ELR (cell line): ENCODE data around the gene CADPS.

ENCODE experiments used
- DNase-seq: peaks from one replicate; pipeline ENCODE4 v3.0.0-alpha.2; 2015; ENCODE audit warnings: low read depth

Gene CADPS

DNA sequence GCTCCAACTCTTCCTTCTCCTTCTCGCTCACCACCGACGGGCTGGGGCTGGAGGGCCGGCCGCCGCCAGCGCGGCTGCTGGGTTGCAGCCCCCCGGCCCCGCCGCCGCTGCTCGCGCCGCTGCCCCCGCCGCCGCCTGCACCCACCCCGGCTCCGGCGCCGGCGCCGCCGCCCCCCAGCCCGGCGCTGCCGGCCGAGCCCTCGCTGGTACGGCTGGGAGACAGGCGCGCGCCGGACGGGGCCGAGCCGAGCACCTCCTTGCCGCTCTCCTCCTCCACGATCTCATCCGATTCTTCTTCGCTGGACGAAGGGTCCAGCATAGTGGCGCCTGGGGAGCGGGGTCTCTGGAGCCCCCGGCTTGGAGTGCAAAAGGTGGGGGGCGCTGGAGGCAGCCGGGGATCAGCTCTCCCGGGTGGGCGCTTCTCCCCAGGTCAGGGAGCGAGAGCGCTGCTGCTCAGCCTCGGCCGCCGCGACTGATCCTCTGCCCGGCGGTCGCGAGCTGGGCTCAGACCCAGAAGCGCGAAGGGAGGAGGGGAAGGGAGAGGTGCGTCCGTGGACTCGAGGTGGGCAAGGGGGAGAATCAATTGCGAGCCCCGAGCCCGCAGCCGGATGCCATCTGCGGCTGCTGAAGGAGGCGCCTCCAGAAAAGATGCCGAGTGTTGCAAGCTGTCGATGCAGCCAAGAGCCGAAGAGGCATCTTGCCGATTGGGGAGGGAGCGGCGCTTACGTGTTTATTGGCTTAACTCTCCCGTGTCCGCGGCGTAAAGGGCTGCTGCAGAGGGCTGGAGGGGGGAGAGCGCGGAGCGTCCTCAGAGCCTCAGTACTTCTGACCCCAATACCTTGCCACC, at the start of gene CADPS:
Gene CADPS, minus strand, starts transcription at position 706 of the 847 bp plus-strand sequence. Its CDS starts 387 bp downstream, at position 319.
- DNase-seq, result no peak

- DNase-seq, result no peak
Measured at GRCh38 chr3:62923066-62923465, 47.9 kb upstream of the CADPS start.

DNA sequence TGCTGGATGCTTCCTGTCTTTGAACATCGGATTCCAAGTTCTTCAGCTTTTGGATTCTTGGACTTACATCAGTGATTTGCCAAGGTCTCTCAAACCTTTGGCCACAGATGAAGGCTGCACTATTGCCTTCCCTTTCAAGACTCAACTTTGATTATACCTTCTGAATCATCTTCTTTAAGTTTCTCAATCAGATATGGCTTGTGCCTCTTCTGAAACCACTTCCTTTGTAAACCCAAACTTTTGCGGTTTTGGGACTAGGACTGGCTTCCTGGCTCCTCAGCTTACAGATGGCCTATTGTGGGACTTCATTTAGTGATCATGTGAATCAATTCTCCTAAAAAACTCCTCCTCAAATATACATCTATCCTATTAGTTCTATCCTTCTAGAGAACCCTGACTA, 47.1 kb upstream of the CADPS start:
- DNase-seq, result peak; percentile 67

- DNase-seq, result no peak
Measured at GRCh38 chr3:62920466-62920784, 45.2 kb upstream of the CADPS start.

GRCh38 chr3:62919784-62920465, 44.7 kb upstream of the CADPS start:
- DNase-seq, result no peak

DNA sequence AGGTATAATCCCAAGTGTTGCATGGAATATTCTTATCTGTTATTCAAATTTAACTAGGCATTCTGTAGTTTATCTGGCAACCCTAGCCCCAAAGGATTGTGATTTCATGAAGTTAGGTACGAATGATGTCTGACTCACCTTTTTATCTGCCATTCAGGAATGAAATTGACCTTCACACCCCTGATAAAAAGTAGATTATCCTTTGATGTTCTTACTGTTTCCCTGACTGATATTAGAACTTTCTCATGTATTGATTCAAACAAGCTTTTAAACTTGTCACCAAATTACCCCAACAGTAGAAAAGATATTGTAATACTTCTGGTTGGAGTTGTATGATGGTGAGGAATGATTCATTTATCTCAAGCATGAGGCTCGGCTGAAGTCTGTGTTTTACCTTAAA, 43.6 kb upstream of the CADPS start:
- DNase-seq, result no peak

DNA sequence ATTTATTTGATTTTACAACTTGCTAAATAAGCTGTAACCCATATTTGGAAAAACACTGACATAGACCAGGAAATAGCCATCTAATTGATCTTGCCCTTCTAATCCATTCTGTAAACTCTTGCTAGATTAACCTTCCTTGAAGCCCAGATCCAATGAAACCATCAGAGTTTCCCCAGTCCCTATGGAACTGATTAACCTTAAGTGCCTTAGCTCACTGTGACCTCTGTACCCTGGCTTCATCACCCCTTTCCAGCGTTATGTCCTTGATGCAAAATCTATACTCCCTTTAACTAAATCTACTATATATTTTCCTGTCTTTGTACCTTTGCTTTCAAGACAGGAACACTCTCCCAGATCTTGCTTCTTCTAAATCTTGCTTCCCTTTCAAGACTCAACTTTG, 42.9 kb upstream of the CADPS start:
- no peak for DNase-seq

DNA sequence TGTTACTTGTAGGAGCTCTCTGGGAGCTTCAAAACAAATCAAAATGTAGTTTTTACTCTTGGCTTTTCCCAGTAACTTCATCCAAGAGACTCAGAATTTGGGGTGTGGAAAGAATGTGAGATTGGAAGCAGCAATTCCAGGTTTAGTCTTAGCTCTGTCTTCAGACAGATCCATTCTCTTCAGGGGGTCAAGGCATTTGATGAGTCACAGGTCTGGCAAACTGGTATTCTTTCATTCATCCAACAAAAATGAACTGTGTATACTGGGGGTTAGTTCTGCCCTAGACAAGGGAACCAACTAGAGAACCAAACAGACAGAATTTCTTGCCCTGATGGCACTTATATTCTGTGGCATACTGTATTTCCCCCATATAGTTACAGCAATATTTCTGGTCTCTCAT, 36.3 kb upstream of the CADPS start:
- DNase-seq, result no peak

DNA sequence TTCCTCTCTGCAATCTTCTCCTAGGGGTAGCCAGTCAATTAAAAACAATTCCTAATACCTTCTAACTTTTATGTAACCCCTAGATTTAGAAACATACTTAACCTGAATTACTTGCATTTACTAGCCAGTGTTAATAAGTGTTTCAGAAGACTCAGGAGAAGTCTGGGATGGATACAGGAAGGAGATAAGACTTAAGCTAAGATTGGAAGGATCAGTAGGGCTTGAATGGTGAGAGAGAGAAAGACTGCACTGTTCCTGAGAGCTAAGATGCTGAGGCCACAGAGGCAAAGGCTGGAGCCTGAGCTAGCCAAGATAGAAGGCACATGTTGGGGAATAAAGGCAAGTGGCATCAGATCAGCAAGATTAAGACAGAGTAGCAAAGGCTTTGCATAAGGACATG, 30.1 kb upstream of the CADPS start:
- DNase-seq, result no peak

GRCh38 chr3:62898530-62899496, 23.6 kb upstream of the CADPS start:
- DNase-seq, result no peak

GRCh38 chr3:62895901-62896300, 20.7 kb upstream of the CADPS start:
- no peak for DNase-seq

DNA sequence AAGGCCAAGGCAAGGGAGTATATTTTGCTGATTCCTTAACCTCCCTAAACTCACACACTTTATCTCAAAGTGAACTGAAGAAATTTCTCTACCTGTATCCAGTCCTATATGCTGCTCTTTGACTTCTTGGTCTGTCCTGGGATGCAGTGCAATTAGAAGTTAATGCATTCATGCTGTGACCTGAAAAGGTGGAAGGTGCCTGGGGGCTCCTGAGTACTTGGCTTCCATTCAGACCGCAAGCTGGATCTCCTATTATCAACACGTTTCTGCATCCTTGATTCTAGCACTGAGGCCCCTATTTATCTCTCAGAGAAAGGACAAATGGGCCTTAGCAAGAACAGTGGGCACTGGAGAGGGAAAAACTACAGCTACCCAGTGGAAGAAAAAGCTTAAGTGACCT, 17.7 kb upstream of the CADPS start:
- no peak for DNase-seq

DNA sequence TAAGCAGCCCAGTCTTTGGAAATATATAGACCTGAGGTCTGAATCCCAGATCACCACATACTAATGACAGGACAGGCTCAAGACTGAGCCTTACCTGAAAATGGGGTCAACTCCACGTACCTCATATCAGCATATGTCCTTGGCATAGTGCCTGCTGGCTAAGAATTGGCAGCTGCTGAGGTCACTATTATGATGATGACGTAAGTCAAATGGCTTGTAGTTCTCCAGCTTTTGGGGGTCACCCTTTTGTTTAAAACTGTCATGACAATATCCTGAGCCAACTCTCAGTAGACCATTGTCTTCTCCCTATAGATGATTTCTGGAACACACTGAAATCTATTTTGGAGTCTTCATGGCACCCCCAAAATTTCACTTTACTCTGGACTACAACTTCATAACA, 16.8 kb upstream of the CADPS start:
- DNase-seq, result no peak

DNA sequence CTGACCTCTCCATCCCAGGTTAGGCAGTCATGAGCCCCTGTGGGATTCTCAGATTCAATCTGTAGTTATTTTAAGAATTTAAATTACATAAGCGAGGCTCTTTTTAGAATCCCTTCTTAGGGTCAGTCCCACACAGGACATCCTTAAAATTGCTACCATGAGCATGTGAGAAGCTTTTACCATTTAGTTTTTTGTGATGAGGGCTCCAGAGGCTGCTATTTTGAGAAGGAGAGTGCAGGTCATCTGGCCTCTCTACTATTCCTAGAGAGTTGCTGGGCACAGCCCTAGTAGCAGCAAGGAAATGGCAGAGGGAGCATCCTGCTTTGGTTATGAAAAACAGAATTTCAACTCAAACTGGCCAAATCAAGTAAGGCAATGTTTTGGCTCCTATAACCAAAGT, 13.6 kb upstream of the CADPS start:
- no peak for DNase-seq

- DNase-seq, result no peak
Measured at GRCh38 chr3:62888180-62888579, 13.0 kb upstream of the CADPS start.

GRCh38 chr3:62885136-62885535, 9.9 kb upstream of the CADPS start:
- no peak for DNase-seq

- DNase-seq, result no peak
Measured at GRCh38 chr3:62884096-62884870, 9.1 kb upstream of the CADPS start.

DNA sequence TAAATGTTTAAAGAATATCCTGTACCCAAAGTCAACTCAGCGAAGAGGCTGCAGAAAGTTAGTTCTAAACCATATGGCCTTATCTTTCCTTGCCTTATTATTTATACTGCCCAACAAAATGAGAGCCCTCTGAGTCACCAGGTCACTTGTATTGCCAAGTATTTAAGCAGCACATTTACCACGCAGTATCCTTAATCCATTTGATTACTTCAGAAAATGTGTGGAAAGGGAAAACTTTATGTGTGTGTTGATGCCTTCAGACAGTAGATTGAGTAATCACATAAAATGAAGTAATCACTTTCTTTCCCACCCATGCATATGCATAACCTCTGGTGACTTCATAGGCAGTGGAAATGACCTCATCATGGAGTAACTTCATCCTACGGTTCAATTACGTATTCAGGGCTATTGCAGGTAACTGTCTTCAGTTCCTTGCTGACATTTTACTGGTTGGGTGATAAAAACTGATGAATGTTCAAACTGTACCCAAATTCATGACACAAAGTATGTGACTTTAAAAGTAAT, 7.5 kb upstream of the CADPS start:
- DNase-seq, result no peak

- DNase-seq, result peak; percentile 37
Measured at GRCh38 chr3:62876064-62876463, 848 bp upstream of the CADPS start.

DNA sequence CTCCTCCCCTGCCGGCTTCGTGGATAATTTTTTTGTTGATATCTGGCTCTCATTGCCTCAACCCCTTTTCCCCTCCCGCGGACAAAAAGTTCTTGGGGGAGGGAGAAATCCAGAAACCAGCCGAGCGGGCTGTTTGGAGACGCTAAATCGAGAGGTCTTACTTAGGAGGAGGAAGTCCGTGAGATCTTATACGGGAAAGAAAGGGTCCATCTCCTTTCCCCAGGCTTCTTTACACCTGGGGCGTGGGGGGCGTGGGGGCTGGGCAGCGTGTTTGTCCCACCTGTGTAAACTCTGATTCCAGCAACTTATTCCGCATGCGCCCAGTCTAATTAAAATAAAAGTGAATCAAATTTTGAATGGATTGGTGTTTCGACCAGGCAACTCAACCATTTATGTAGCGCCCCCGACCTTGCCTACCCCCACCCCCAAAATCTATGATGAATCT, 364 bp upstream of the CADPS start:
- DNase-seq, result no peak
